ENCODE data around the gene IRF2.
A peak's percentile ranks its signal among the peaks of the same experiment; 100 is the strongest.

Gene IRF2

GRCh38 chr4:184474263-184475095 is at the start of gene IRF2:
Gene IRF2 (minus strand): TSS chr4:184474550. CDS start chr4:184429064, 45,486 bp downstream.
- DNase-seq, result peak; percentile 96

GRCh38 chr4:184515606-184516005 is 41.3 kb upstream of the IRF2 start:
- DNase-seq, result no peak

- peak; percentile 81 for DNase-seq
These were observed 40.0 kb upstream of the IRF2 start for GRCh38 chr4:184514121-184514988.

GRCh38 chr4:184513802-184514120 is 39.4 kb upstream of the IRF2 start:
- DNase-seq, result no peak

- DNase-seq, result no peak
These were observed 36.8 kb upstream of the IRF2 start for GRCh38 chr4:184511156-184511555.

GRCh38 chr4:184510401-184510800 is 36.1 kb upstream of the IRF2 start:
- no peak for DNase-seq

GRCh38 chr4:184506527-184507121 is 32.3 kb upstream of the IRF2 start:
- DNase-seq, result peak; percentile 32

GRCh38 chr4:184504385-184504784 is 30.0 kb upstream of the IRF2 start:
- no peak for DNase-seq

- DNase-seq, result peak; percentile 18
These were observed 29.5 kb upstream of the IRF2 start for GRCh38 chr4:184503869-184504300.

- DNase-seq, result no peak
These were observed 26.6 kb upstream of the IRF2 start for GRCh38 chr4:184500748-184501589.

- DNase-seq, result no peak
These were observed 25.6 kb upstream of the IRF2 start for GRCh38 chr4:184499996-184500395.

GRCh38 chr4:184498598-184498997 is 24.2 kb upstream of the IRF2 start:
- no peak for DNase-seq

- DNase-seq, result no peak
These were observed 15.4 kb upstream of the IRF2 start for GRCh38 chr4:184489771-184490170.

GRCh38 chr4:184487503-184487902 is 13.2 kb upstream of the IRF2 start:
- no peak for DNase-seq

GRCh38 chr4:184485279-184485678 is 10.9 kb upstream of the IRF2 start:
- DNase-seq, result no peak

GRCh38 chr4:184481544-184481943 is 7.2 kb upstream of the IRF2 start:
- no peak for DNase-seq

GRCh38 chr4:184479516-184479950 is 5.2 kb upstream of the IRF2 start:
- DNase-seq, result no peak

GRCh38 chr4:184477201-184477999 is 3.0 kb upstream of the IRF2 start:
- peak; percentile 21 for DNase-seq

GRCh38 chr4:184476695-184477094 is 2.3 kb upstream of the IRF2 start:
- DNase-seq, result peak; percentile 23

- no peak for DNase-seq
These were observed 1.1 kb upstream of the IRF2 start for GRCh38 chr4:184475498-184475897.

GRCh38 chr4:184475096-184475461 is 729 bp upstream of the IRF2 start:
- peak; percentile 77 for DNase-seq
